Gastrocnemius medialis (tissue), 4 donors: Measurements from ENCODE around the gene MMD2.

Experiments used
- CTCF ChIP-seq, 5 experiments: fragments of 450-650 bp in 3 of 5; fragments of 200-600 bp in 2 of 5; sonication (generic) in 2 of 5; IDR thresholded peaks in 4 of 5; conservative IDR thresholded peaks in 1 of 5; 1 replicate in 4 of 5; 2 replicates in 1 of 5; pipeline ENCODE4 v1.5.1; 2016 to 2019; ENCODE audit warnings: antibody characterized with exemption in 5 of 5, mild to moderate bottlenecking in 3 of 5, moderate library complexity in 3 of 5
- POLR2A ChIP-seq, 2 donors: fragments of 450-650 bp; IDR thresholded peaks; one replicate each; pipeline ENCODE4 v1.6.1; 2017; ENCODE audit warnings: antibody characterized with exemption in 2 of 2, mild to moderate bottlenecking in 2 of 2, moderate library complexity in 2 of 2

- TF ChIP-seq POLR2A (IDR thresholded peaks at IDR 0.05) (no peak), CTCF (IDR thresholded peaks at IDR 0.05 in 4 of 5, conservative IDR thresholded peaks at IDR 0.05 in 1 of 5) (no peak)
These were observed 37.8 kb upstream of the MMD2 start for GRCh38 chr7:4996696-4997222.
